Activated CD8-positive, alpha-beta T cell treated with anti-CD3 and anti-CD28 coated beads for 36 hours (primary cell): ENCODE results near the gene TADA3. TPM values are rescaled to one million over a fixed set of nuclear protein-coding genes. Genes with fewer than 3 reads are reported as not detected.

Experiments used
- ATAC-seq: fragments of 200-7000 bp; cut with Tn5 transposase; one replicate; pipeline ENCODE4 v1.10.0; 2021; ENCODE audit warnings: mild to moderate bottlenecking, moderate library complexity
- CTCF ChIA-PET: fragments of 350-600 bp; sonication (Branson Sonifier 250); formaldehyde crosslinking; loops from one replicate; lab custom pipeline; 2021; ENCODE audit warnings: antibody characterized with exemption; lab: Charles Lee
- POLR2A ChIA-PET: fragments of 350-600 bp; sonication (Branson Sonifier 250); formaldehyde crosslinking; loops from one replicate; lab custom pipeline; 2021; ENCODE audit warnings: antibody characterized with exemption; lab: Charles Lee
- DNase-seq: peaks from one replicate; pipeline ENCODE4 v3.0.0-alpha.2; 2020
- H3K27ac Mint-ChIP-seq: one replicate; pipeline ENCODE4 v1.8.0; 2021; ENCODE audit warnings: mild to moderate bottlenecking, mixed read lengths
- H3K27me3 Mint-ChIP-seq: one replicate; pipeline ENCODE4 v1.8.0; 2021; ENCODE audit warnings: mixed read lengths
- H3K36me3 Mint-ChIP-seq: one replicate; pipeline ENCODE4 v1.8.0; 2021; ENCODE audit warnings: low read depth, mixed read lengths
- H3K4me1 Mint-ChIP-seq: one replicate; pipeline ENCODE4 v1.8.0; 2021; ENCODE audit warnings: low read depth, mixed read lengths
- H3K4me3 Mint-ChIP-seq: one replicate; pipeline ENCODE4 v1.8.0; 2021; ENCODE audit warnings: mild to moderate bottlenecking, moderate library complexity, mixed read lengths
- H3K9me3 Mint-ChIP-seq: one replicate; pipeline ENCODE4 v1.8.0; 2021; ENCODE audit warnings: mixed read lengths
- intact Hi-C: fragments of 100-400 bp; cut with micrococcal nuclease; formaldehyde crosslinking; loops from one replicate; pipeline ENCODE4 v1.10.0; 2022
- total RNA-seq, 2 experiments: library from RNA; stranded (reverse); gene quantifications; one replicate each; pipeline ENCODE4 v1.2.3, GENCODE V29; 2021
- TF ChIP-seq, protein P1 (sequence below): fragments of 200-600 bp; IDR thresholded peaks from one replicate; pipeline ENCODE4 v1.8.0; 2022; ENCODE audit warnings: antibody characterized with exemption, mild to moderate bottlenecking

TADA3 gene
- total RNA-seq, 2 experiments from 2014 or later: 57.5 to 58.3 TPM

DNA sequence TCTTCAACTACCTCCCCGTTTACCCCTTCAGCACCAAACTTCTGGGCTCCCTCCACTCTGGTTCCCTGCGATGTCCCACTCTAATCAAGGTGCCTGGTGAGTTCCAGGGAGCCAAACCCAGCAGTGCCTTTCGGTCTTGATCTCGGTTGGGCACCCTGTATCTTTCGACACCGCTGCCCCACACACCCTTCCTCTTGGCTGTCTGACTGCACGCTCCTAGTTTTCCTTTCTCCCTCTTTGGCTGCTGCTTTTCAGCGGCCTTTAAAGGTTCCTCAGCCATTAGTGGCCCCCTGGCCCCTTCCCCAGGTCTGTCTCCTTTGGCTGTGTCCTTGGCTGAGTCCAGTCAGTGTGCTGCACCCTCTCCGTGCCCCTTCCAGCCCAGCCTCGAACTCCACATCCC lies 18.6 kb upstream of the TADA3 start:
- POLR2A ChIA-PET: interaction anchor here (1.1 to 1.8 kb wide), 3 partner anchors 9 to 16 kb away, joined by 4 read pairs; no protein-coding TSS in a partner anchor
- no peaks in the 10 kb centered on the region for H3K27me3 Mint-ChIP-seq
- ATAC-seq (no peak), DNase-seq (no peak)
- TF ChIP-seq, protein P1, sequence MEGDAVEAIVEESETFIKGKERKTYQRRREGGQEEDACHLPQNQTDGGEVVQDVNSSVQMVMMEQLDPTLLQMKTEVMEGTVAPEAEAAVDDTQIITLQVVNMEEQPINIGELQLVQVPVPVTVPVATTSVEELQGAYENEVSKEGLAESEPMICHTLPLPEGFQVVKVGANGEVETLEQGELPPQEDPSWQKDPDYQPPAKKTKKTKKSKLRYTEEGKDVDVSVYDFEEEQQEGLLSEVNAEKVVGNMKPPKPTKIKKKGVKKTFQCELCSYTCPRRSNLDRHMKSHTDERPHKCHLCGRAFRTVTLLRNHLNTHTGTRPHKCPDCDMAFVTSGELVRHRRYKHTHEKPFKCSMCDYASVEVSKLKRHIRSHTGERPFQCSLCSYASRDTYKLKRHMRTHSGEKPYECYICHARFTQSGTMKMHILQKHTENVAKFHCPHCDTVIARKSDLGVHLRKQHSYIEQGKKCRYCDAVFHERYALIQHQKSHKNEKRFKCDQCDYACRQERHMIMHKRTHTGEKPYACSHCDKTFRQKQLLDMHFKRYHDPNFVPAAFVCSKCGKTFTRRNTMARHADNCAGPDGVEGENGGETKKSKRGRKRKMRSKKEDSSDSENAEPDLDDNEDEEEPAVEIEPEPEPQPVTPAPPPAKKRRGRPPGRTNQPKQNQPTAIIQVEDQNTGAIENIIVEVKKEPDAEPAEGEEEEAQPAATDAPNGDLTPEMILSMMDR: no peak
- intact Hi-C loops: no loop called here
- CTCF ChIA-PET: no interaction called here
- no peaks in the 10 kb centered on the region for H3K9me3 Mint-ChIP-seq
- H3K36me3 Mint-ChIP-seq: peaks cover 41% of the 10 kb centered on the region
- peak overlapping the region; percentile 22 for H3K4me3 Mint-ChIP-seq
- peaks cover 42% of the 10 kb centered on the region for H3K4me1 Mint-ChIP-seq
- H3K27ac Mint-ChIP-seq: peak overlapping the region; percentile 23

- Mint-ChIP-seq H3K4me3 (peak overlapping the region; percentile 22), H3K9me3 (no peaks in the 10 kb centered on the region), H3K27me3 (no peaks in the 10 kb centered on the region), H3K4me1 (peaks cover 42% of the 10 kb centered on the region), H3K27ac (peak overlapping the region; percentile 23), H3K36me3 (peaks cover 44% of the 10 kb centered on the region)
- ChIA-PET CTCF (no interaction called here), POLR2A (interaction anchor here (1.1 to 1.8 kb wide), 3 partner anchors 9 to 17 kb away, joined by 4 read pairs; no protein-coding TSS in a partner anchor)
- TF ChIP-seq, protein P1: no peak
- DNase-seq: no peak
- no peak for ATAC-seq
- intact Hi-C loops: no loop called here
These were observed 18.1 kb upstream of the TADA3 start for GRCh38 chr3:9810433-9810770.

- Mint-ChIP-seq H3K36me3 (peaks cover 50% of the 10 kb centered on the region), H3K4me3 (peak within 1 kb of the TSS; percentile 75), H3K9me3 (no peaks in the 10 kb centered on the region), H3K27ac (peak within 1 kb of the TSS; percentile 90), H3K27me3 (no peaks in the 10 kb centered on the region), H3K4me1 (peaks cover 42% of the 10 kb centered on the region)
- CTCF ChIA-PET: interaction anchor here (1.2 to 2.2 kb wide), 3 partner anchors 16 to 137 kb away, joined by 4 to 12 read pairs (median 7); partner anchors contain the start of gene ARPC4
- TF ChIP-seq, protein P1: no peak
- ATAC-seq (peak; percentile 28), DNase-seq (peak; percentile 40)
- POLR2A ChIA-PET: interaction anchor here (0.8 to 2.7 kb wide), 6 partner anchors 7 to 77 kb away, joined by 3 to 15 read pairs (median 4); partner anchors contain the start of genes ARPC4 and TADA3
- intact Hi-C loops: no loop called here
These were observed 17.6 kb upstream of the TADA3 start, which contains the start of gene TTLL3 for GRCh38 chr3:9809615-9810432. Gene TTLL3, plus strand, starts transcription at chr3:9810262. Its CDS starts 400 bp downstream, at chr3:9810662.

DNA sequence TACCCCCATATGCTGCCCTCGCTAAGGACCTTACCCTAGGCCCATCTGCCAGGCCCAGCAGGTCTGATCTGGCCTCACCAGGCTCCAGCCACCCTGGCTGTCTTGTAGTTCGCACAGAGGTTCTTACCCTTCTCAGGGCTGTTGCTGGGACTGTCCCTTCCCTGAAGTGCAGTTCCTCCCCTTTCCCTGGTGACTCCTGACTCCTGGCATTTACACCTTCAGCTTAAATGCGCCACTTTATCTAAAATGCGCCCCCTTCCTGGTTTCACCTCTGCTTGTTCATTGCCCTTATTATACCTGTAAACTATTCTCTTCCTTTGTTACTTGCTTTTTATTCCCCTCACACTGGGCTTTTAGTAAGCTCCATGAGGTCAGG lies 17.0 kb upstream of the TADA3 start:
- H3K36me3 Mint-ChIP-seq: peaks cover 56% of the 10 kb centered on the region
- ATAC-seq (peak; percentile 26), DNase-seq (peak; percentile 39)
- intact Hi-C loops: no loop called here
- no peaks in the 10 kb centered on the region for H3K9me3 Mint-ChIP-seq
- TF ChIP-seq, protein P1: no peak
- no peaks in the 10 kb centered on the region for H3K27me3 Mint-ChIP-seq
- peak overlapping the region; percentile 90 for H3K27ac Mint-ChIP-seq
- peak overlapping the region; percentile 75 for H3K4me3 Mint-ChIP-seq
- ChIA-PET CTCF (interaction anchor here (1.0 to 3.2 kb wide), 8 partner anchors 9 to 306 kb away, joined by 3 to 12 read pairs (median 5); partner anchors contain the start of gene ARPC4), POLR2A (interaction anchor here (0.8 to 2.7 kb wide), 7 partner anchors 8 to 76 kb away, joined by 3 to 15 read pairs (median 3); partner anchors contain the start of genes ARPC4, RPUSD3 and TADA3)
- peaks cover 42% of the 10 kb centered on the region for H3K4me1 Mint-ChIP-seq
